ENCODE measurements around the gene KDM3A.

DNA sequence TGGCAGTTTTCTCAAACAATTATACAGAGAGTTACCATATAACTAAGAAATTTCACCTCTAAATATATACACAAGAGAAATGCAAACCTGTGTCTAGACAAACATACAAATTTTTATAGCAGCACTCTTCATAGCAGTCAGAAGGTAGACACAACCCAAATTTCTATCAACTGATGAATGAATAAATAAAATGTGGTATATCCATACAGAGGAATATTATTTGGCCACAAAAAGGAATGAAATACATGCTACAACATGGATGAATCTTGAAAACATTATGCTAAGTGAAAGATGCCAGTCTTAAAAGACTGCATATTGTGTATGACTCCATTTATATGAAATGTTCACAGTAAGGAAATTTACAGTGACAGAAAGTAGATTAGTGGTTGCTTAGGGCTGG is 30.6 kb upstream of the KDM3A start:
- TF ChIP-seq CTCF (IDR thresholded peaks at IDR 0.05) (no peak), JUND (IDR thresholded peaks at IDR 0.05) (no peak), RFX5 (IDR thresholded peaks at IDR 0.05; ENCODE audit: low read length) (no peak), MXI1 (IDR thresholded peaks at IDR 0.05; ENCODE audit: low read depth, low read length) (no peak), POLR2AphosphoS5 (IDR thresholded peaks at IDR 0.05; ENCODE audit: low read depth, low read length) (no peak), FOSL2 (IDR thresholded peaks at IDR 0.05; ENCODE audit: borderline replicate concordance, low read depth) (no peak)
- TF ChIP-seq, protein P1, sequence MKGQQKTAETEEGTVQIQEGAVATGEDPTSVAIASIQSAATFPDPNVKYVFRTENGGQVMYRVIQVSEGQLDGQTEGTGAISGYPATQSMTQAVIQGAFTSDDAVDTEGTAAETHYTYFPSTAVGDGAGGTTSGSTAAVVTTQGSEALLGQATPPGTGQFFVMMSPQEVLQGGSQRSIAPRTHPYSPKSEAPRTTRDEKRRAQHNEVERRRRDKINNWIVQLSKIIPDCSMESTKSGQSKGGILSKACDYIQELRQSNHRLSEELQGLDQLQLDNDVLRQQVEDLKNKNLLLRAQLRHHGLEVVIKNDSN (IDR thresholded peaks at IDR 0.05; ENCODE audit: borderline replicate concordance, low read depth): no peak
